Mononuclear cell (primary cell): ENCODE data around the gene OGG1. TPM values are rescaled to one million over a fixed set of nuclear protein-coding genes. Genes with fewer than 3 reads are reported as not detected.
A peak's percentile ranks its signal among the peaks of the same experiment; 100 is the strongest.

Source experiments
- H3K27me3 ChIP-seq: 2 replicates; pipeline ENCODE4 v1.6.0; 2011; ENCODE audit warnings: low read length, control low read depth; ENCODE audit not compliant: insufficient read depth
- H3K4me1 ChIP-seq: 2 replicates; pipeline ENCODE4 v1.5.1; 2011; ENCODE audit warnings: mild to moderate bottlenecking, low read length, control low read depth; ENCODE audit not compliant: insufficient read depth
- H3K4me3 ChIP-seq: 2 replicates; pipeline ENCODE4 v1.5.1; 2011; ENCODE audit warnings: mild to moderate bottlenecking, low read length, moderate library complexity
- H3K9me3 ChIP-seq: 2 replicates; pipeline ENCODE4 v1.5.1; 2011; ENCODE audit warnings: low read depth, mild to moderate bottlenecking, control low read depth, low read length
- total RNA-seq: library from RNA; depleted of rRNA; stranded (reverse); fragments of >200 nt; gene quantifications from one replicate; pipeline ENCODE4 v1.2.3, GENCODE V29; 2012

OGG1 gene
- total RNA-seq, 1 donor, result 7.8 TPM

- Histone ChIP-seq H3K4me3 (no peak overlapping the region), H3K9me3 (no peaks in the 10 kb centered on the region), H3K4me1 (peaks cover 58% of the 10 kb centered on the region), H3K27me3 (no peaks in the 10 kb centered on the region)
Measured at GRCh38 chr3:9781978-9782603, 32.3 kb downstream of the OGG1 start.

- Histone ChIP-seq H3K27me3 (no peaks in the 10 kb centered on the region), H3K4me3 (no peak overlapping the region), H3K4me1 (peaks cover 53% of the 10 kb centered on the region), H3K9me3 (no peaks in the 10 kb centered on the region)
Measured at GRCh38 chr3:9782770-9783169, 33.0 kb downstream of the OGG1 start.

GRCh38 chr3:9783954-9784353, 34.2 kb downstream of the OGG1 start:
- H3K4me1 ChIP-seq, result peaks cover 43% of the 10 kb centered on the region
- no peaks in the 10 kb centered on the region for H3K9me3 ChIP-seq
- no peaks in the 10 kb centered on the region for H3K27me3 ChIP-seq
- H3K4me3 ChIP-seq, result no peak overlapping the region

- H3K9me3 ChIP-seq, result no peaks in the 10 kb centered on the region
- H3K27me3 ChIP-seq, result no peaks in the 10 kb centered on the region
- H3K4me1 ChIP-seq, result peaks cover 33% of the 10 kb centered on the region
- H3K4me3 ChIP-seq, result no peak overlapping the region
Measured at GRCh38 chr3:9784965-9785364, 35.2 kb downstream of the OGG1 start.

GRCh38 chr3:9785602-9786001, 35.9 kb downstream of the OGG1 start:
- H3K4me3 ChIP-seq, result no peak overlapping the region
- no peaks in the 10 kb centered on the region for H3K9me3 ChIP-seq
- H3K27me3 ChIP-seq, result no peaks in the 10 kb centered on the region
- peaks cover 28% of the 10 kb centered on the region for H3K4me1 ChIP-seq

GRCh38 chr3:9786209-9786739, 36.5 kb downstream of the OGG1 start:
- H3K4me3 ChIP-seq, result no peak overlapping the region
- no peaks in the 10 kb centered on the region for H3K27me3 ChIP-seq
- peaks cover 28% of the 10 kb centered on the region for H3K4me1 ChIP-seq
- H3K9me3 ChIP-seq, result no peaks in the 10 kb centered on the region

GRCh38 chr3:9786825-9787669, 37.3 kb downstream of the OGG1 start:
- peaks cover 27% of the 10 kb centered on the region for H3K4me1 ChIP-seq
- no peak overlapping the region for H3K4me3 ChIP-seq
- no peaks in the 10 kb centered on the region for H3K27me3 ChIP-seq
- no peaks in the 10 kb centered on the region for H3K9me3 ChIP-seq

- Histone ChIP-seq H3K4me3 (no peak overlapping the region), H3K9me3 (no peaks in the 10 kb centered on the region), H3K4me1 (peaks cover 20% of the 10 kb centered on the region), H3K27me3 (no peaks in the 10 kb centered on the region)
Measured at GRCh38 chr3:9787714-9788113, 38.0 kb downstream of the OGG1 start.

- Histone ChIP-seq H3K4me1 (peaks cover 47% of the 10 kb centered on the region), H3K4me3 (no peak overlapping the region), H3K9me3 (no peaks in the 10 kb centered on the region), H3K27me3 (no peaks in the 10 kb centered on the region)
Measured at GRCh38 chr3:9791127-9791526, 41.4 kb downstream of the OGG1 start.

GRCh38 chr3:9791790-9792404, 42.1 kb downstream of the OGG1 start:
- H3K9me3 ChIP-seq, result no peaks in the 10 kb centered on the region
- peaks cover 52% of the 10 kb centered on the region for H3K4me1 ChIP-seq
- H3K4me3 ChIP-seq, result peak overlapping the region; percentile 98
- no peaks in the 10 kb centered on the region for H3K27me3 ChIP-seq

- peaks cover 56% of the 10 kb centered on the region for H3K4me1 ChIP-seq
- H3K27me3 ChIP-seq, result no peaks in the 10 kb centered on the region
- H3K9me3 ChIP-seq, result no peaks in the 10 kb centered on the region
- peak within 1 kb of the TSS; percentile 98 for H3K4me3 ChIP-seq
Measured at GRCh38 chr3:9792405-9793160, 42.8 kb downstream of the OGG1 start, which contains the start of the genes ARPC4 and TADA3. ARPC4 (plus strand) TSS chr3:9793082; CDS start chr3:9793122, 40 bp downstream. TADA3 (minus strand) TSS chr3:9792473; CDS start chr3:9791466, 1,007 bp downstream.

GRCh38 chr3:9793161-9793781, 43.5 kb downstream of the OGG1 start:
- H3K4me3 ChIP-seq, result peak overlapping the region; percentile 98
- peaks cover 56% of the 10 kb centered on the region for H3K4me1 ChIP-seq
- H3K9me3 ChIP-seq, result no peaks in the 10 kb centered on the region

GRCh38 chr3:9794400-9794799, 44.6 kb downstream of the OGG1 start:
- Histone ChIP-seq H3K4me3 (no peak overlapping the region), H3K27me3 (no peaks in the 10 kb centered on the region), H3K9me3 (no peaks in the 10 kb centered on the region), H3K4me1 (peaks cover 59% of the 10 kb centered on the region)

More at GRCh38 chr3:9793161-9793781, 43.5 kb downstream of the OGG1 start:
- H3K27me3 ChIP-seq, result no peaks in the 10 kb centered on the region

- H3K27me3 ChIP-seq, result no peaks in the 10 kb centered on the region
- H3K4me3 ChIP-seq, result no peak overlapping the region
- H3K4me1 ChIP-seq, result peaks cover 59% of the 10 kb centered on the region
- no peaks in the 10 kb centered on the region for H3K9me3 ChIP-seq
Measured at GRCh38 chr3:9795207-9795606, 45.5 kb downstream of the OGG1 start.
